Subcutaneous adipose tissue (tissue), 4 donors: ENCODE measurements around the gene NEUROD2. TPM values are rescaled to one million over a fixed set of nuclear protein-coding genes. Genes with fewer than 3 reads are reported as not detected.

Source experiments
- CTCF ChIP-seq: fragments of 450-650 bp; IDR thresholded peaks from one replicate; pipeline ENCODE4 v1.5.1; 2016; ENCODE audit warnings: low read depth, mild to moderate bottlenecking, control low read depth, antibody characterized with exemption, moderate library complexity
- total RNA-seq, 4 donors: library from RNA; depleted of rRNA; stranded (reverse); fragments of >200 nt; gene quantifications; one replicate each; pipeline ENCODE4 v1.1.0, GENCODE V29; 2016

Gene NEUROD2
- total RNA-seq, 4 donors from 2014 or later = not detected

- no peak for TF ChIP-seq CTCF
Observed at GRCh38 chr17:39622380-39623006, 14.8 kb upstream of the NEUROD2 start.

GRCh38 chr17:39621523-39622379 is 14.0 kb upstream of the NEUROD2 start:
- no peak for TF ChIP-seq CTCF

GRCh38 chr17:39619786-39620101 is 12.0 kb upstream of the NEUROD2 start:
- TF ChIP-seq CTCF = no peak

GRCh38 chr17:39618956-39619785 is 11.5 kb upstream of the NEUROD2 start:
- no peak for TF ChIP-seq CTCF

- no peak for TF ChIP-seq CTCF
Observed at GRCh38 chr17:39618246-39618913, 10.7 kb upstream of the NEUROD2 start.

GRCh38 chr17:39617446-39618245 is 9.9 kb upstream of the NEUROD2 start:
- TF ChIP-seq CTCF = no peak
